H1 (cell line): Measurements from ENCODE around the gene SH3D19. TPM values are rescaled to one million over a fixed set of nuclear protein-coding genes. Genes with fewer than 3 reads are reported as not detected.

Experiments
- CTCF ChIA-PET: fragments of 300-600 bp; sonication (Branson Sonifier 250); formaldehyde crosslinking; loops from one replicate; lab custom pipeline; 2021; ENCODE audit not compliant: partially characterized antibody; lab: Charles Lee
- POLR2A ChIA-PET: fragments of 300-600 bp; sonication (Branson Sonifier 250); formaldehyde crosslinking; loops from one replicate; lab custom pipeline; 2021; ENCODE audit warnings: inconsistent platforms; ENCODE audit not compliant: partially characterized antibody; lab: Charles Lee
- DNase-seq, 2 experiments: peaks; one replicate each; pipeline versions ENCODE4 v3.0.0 to v3.0.0-alpha.2; 2010 to 2022; ENCODE audit warnings: low spot score in 2 of 2, low read depth in 1 of 2, mixed read lengths in 1 of 2
- FAIRE-seq: peaks from 2 replicates; lab custom pipeline; 2011; peaks lifted over from hg19 to GRCh38; lab: Jason Lieb, UNC
- H2AFZ ChIP-seq: 2 replicates; pipeline ENCODE4 v1.8.1; 2012; ENCODE audit warnings: low read length, inconsistent platforms
- H2AK5ac ChIP-seq: 2 replicates; pipeline ENCODE4 v1.6.1; 2013; ENCODE audit warnings: low read depth, low read length
- H2BK120ac ChIP-seq: replicated peaks from 2 replicates; pipeline ENCODE3; 2013; ENCODE audit warnings: low read depth, low read length, inconsistent platforms
- H2BK12ac ChIP-seq: 2 replicates; pipeline ENCODE4 v1.6.1; 2013; ENCODE audit warnings: low read depth, low read length
- H2BK15ac ChIP-seq: 2 replicates; pipeline ENCODE4 v1.6.1; 2013; ENCODE audit warnings: low read length
- H2BK20ac ChIP-seq: 2 replicates; pipeline ENCODE4 v1.6.1; 2013; ENCODE audit warnings: low read length
- H2BK5ac ChIP-seq: 2 replicates; pipeline ENCODE4 v1.6.1; 2013; ENCODE audit warnings: low read depth, low read length
- H3K14ac ChIP-seq: 2 replicates; pipeline ENCODE4 v1.6.1; 2013; ENCODE audit warnings: inconsistent platforms; ENCODE audit not compliant: insufficient read length
- H3K18ac ChIP-seq: 2 replicates; pipeline ENCODE4 v1.6.1; 2013; ENCODE audit warnings: low read length; ENCODE audit errors: extremely low read depth
- H3K23ac ChIP-seq: 2 replicates; pipeline ENCODE4 v1.6.1; 2013; ENCODE audit warnings: inconsistent platforms; ENCODE audit not compliant: insufficient read length
- H3K23me2 ChIP-seq: 2 replicates; pipeline ENCODE4 v1.6.1; 2013; ENCODE audit warnings: low read depth, low read length
- H3K27ac ChIP-seq: 2 replicates; pipeline ENCODE4 v1.6.1; 2011; ENCODE audit warnings: low read depth, low read length, inconsistent platforms
- H3K27me3 ChIP-seq, 4 experiments: replicated peaks in 1 of 4; 1 replicate in 1 of 4; 2 replicates in 3 of 4; pipeline versions ENCODE4 v1.6.1 to v1.8.1; 2011 to 2013; ENCODE audit warnings: low read length in 3 of 4, mild to moderate bottlenecking in 3 of 4, inconsistent platforms in 2 of 4, mixed read lengths in 2 of 4, moderate library complexity in 1 of 4; ENCODE audit not compliant: control insufficient read depth in 3 of 4, insufficient read depth in 3 of 4; ENCODE audit errors: extremely low read depth in 1 of 4
- H3K36me3 ChIP-seq, 4 experiments: 2 replicates each; pipeline versions ENCODE4 v1.6.1 to v1.8.1; 2011 to 2013; ENCODE audit warnings: mild to moderate bottlenecking in 4 of 4, low read length in 3 of 4, moderate library complexity in 2 of 4, control low read depth in 1 of 4, inconsistent platforms in 1 of 4; ENCODE audit not compliant: insufficient read depth in 4 of 4, control insufficient read depth in 2 of 4
- H3K4ac ChIP-seq: replicated peaks from 2 replicates; pipeline ENCODE3; 2013; ENCODE audit warnings: low read length, low read depth, mixed read lengths, inconsistent platforms; ENCODE audit not compliant: insufficient read length
- H3K4me1 ChIP-seq, 4 experiments: replicated peaks in 1 of 4; 1 replicate in 1 of 4; 2 replicates in 3 of 4; pipeline versions ENCODE4 v1.6.1 to v1.8.1; 2011 to 2013; ENCODE audit warnings: low read length in 3 of 4, inconsistent platforms in 2 of 4, mixed read lengths in 1 of 4; ENCODE audit not compliant: insufficient read depth in 4 of 4, control insufficient read depth in 3 of 4
- H3K4me2 ChIP-seq, 2 experiments: 2 replicates each; pipeline versions ENCODE4 v1.6.1 to v1.8.1; 2011 to 2013; ENCODE audit warnings: low read depth in 2 of 2, low read length in 2 of 2, control low read depth in 1 of 2, inconsistent platforms in 1 of 2, mild to moderate bottlenecking in 1 of 2; ENCODE audit not compliant: insufficient read depth in 1 of 2
- H3K4me3 ChIP-seq, 4 experiments: fragments of 200-600, 300-600 bp in 1 of 4; sonication (generic), shearing (Covaris generic), sonication (Bioruptor Twin) in 1 of 4; 2 replicates each; pipeline versions ENCODE4 v1.5.1 to v1.8.1; 2011 to 2016; ENCODE audit warnings: low read length in 4 of 4, low read depth in 3 of 4, control low read depth in 2 of 4, inconsistent platforms in 2 of 4, mild to moderate bottlenecking in 2 of 4, mixed read lengths in 1 of 4, moderate library complexity in 1 of 4; ENCODE audit not compliant: insufficient read depth in 2 of 4; ENCODE audit errors: extremely low read depth in 1 of 4
- H3K56ac ChIP-seq: replicated peaks from 2 replicates; pipeline ENCODE3; 2013; ENCODE audit warnings: low read depth, mild to moderate bottlenecking, mixed read lengths, low read length, inconsistent platforms; ENCODE audit not compliant: insufficient read length
- H3K79me1 ChIP-seq: 2 replicates; pipeline ENCODE4 v1.6.1; 2013; ENCODE audit warnings: low read depth, low read length, control low read depth
- H3K79me2 ChIP-seq, 2 experiments: 2 replicates each; pipeline versions ENCODE4 v1.6.1 to v1.8.1; 2012 to 2013; ENCODE audit warnings: low read length in 2 of 2, mild to moderate bottlenecking in 2 of 2, inconsistent platforms in 1 of 2; ENCODE audit not compliant: insufficient read depth in 2 of 2, control insufficient read depth in 1 of 2
- H3K9ac ChIP-seq, 4 experiments: replicated peaks in 1 of 4; 1 replicate in 1 of 4; 2 replicates in 3 of 4; pipeline versions ENCODE4 v1.6.1 to v1.8.1; 2011 to 2013; ENCODE audit warnings: low read depth in 3 of 4, low read length in 3 of 4, control low read depth in 2 of 4, mild to moderate bottlenecking in 2 of 4, moderate library complexity in 2 of 4, inconsistent platforms in 1 of 4; ENCODE audit errors: extremely low read depth in 1 of 4
- H3K9me3 ChIP-seq, 2 experiments: 2 replicates each; pipeline versions ENCODE4 v1.6.1 to v1.8.1; 2012 to 2013; ENCODE audit warnings: mild to moderate bottlenecking in 2 of 2, moderate library complexity in 2 of 2, control low read depth in 1 of 2, inconsistent platforms in 1 of 2, low read depth in 1 of 2, low read length in 1 of 2, mixed read lengths in 1 of 2; ENCODE audit not compliant: insufficient read depth in 2 of 2
- H4K20me1 ChIP-seq, 2 experiments: replicated peaks in 1 of 2; 2 replicates each; pipeline versions ENCODE3 to v1.8.1; 2011 to 2013; ENCODE audit warnings: inconsistent platforms in 2 of 2, low read length in 2 of 2, mild to moderate bottlenecking in 1 of 2; ENCODE audit not compliant: insufficient read depth in 2 of 2, control insufficient read depth in 1 of 2
- H4K5ac ChIP-seq: 2 replicates; pipeline ENCODE4 v1.6.1; 2013; ENCODE audit warnings: low read length, low read depth, mixed read lengths, inconsistent platforms; ENCODE audit not compliant: insufficient read length
- H4K8ac ChIP-seq: 2 replicates; pipeline ENCODE4 v1.8.0; 2013; ENCODE audit warnings: mild to moderate bottlenecking, moderate library complexity, low read length, inconsistent platforms; ENCODE audit not compliant: insufficient read depth; ENCODE audit errors: extremely low read depth
- H4K91ac ChIP-seq: replicated peaks from 2 replicates; pipeline ENCODE3; 2013; ENCODE audit warnings: low read length, mixed read lengths, inconsistent platforms; ENCODE audit not compliant: insufficient read length
- ATF2 ChIP-seq: IDR thresholded peaks from 2 replicates; pipeline ENCODE4 v1.6.1; 2012; ENCODE audit warnings: low read length, inconsistent platforms
- ATF3 ChIP-seq: IDR thresholded peaks from 2 replicates; pipeline ENCODE4 v1.6.1; 2011; ENCODE audit warnings: low read depth, mild to moderate bottlenecking, low read length; ENCODE audit not compliant: insufficient read depth
- HDAC2 ChIP-seq, 2 experiments: fragments of 300-600 bp in 1 of 2; sonication (generic) in 1 of 2; IDR thresholded peaks; 2 replicates each; pipeline ENCODE4 v1.6.1; 2011 to 2012; ENCODE audit warnings: low read depth in 2 of 2, low read length in 2 of 2, mild to moderate bottlenecking in 2 of 2, moderate library complexity in 2 of 2, borderline replicate concordance in 1 of 2, inconsistent platforms in 1 of 2
- HDAC6 ChIP-seq: IDR thresholded peaks from one replicate; pipeline ENCODE4 v1.7.1; 2012; ENCODE audit warnings: low read depth, mild to moderate bottlenecking, inconsistent platforms, low read length, moderate library complexity
- JUND ChIP-seq: IDR thresholded peaks from 2 replicates; pipeline ENCODE4 v1.6.1; 2011; ENCODE audit warnings: mild to moderate bottlenecking, improper control_type of control experiment, low read length
- POU5F1 ChIP-seq: IDR thresholded peaks from 2 replicates; pipeline ENCODE4 v1.6.1; 2011; ENCODE audit warnings: low read depth, mild to moderate bottlenecking, low read length, moderate library complexity
- SP1 ChIP-seq: IDR thresholded peaks from 2 replicates; pipeline ENCODE4 v1.6.1; 2011; ENCODE audit warnings: low read depth, low read length
- SP2 ChIP-seq: IDR thresholded peaks from 2 replicates; pipeline ENCODE4 v1.6.1; 2012; ENCODE audit warnings: mild to moderate bottlenecking, low read length, inconsistent platforms
- SP4 ChIP-seq: IDR thresholded peaks from 2 replicates; pipeline ENCODE4 v1.6.1; 2012; ENCODE audit warnings: low read length, inconsistent platforms
- USF2 ChIP-seq: IDR thresholded peaks from 2 replicates; pipeline ENCODE4 v1.6.1; 2011; ENCODE audit warnings: low read length, improper control_type of control experiment
- YY1 ChIP-seq: IDR thresholded peaks from 2 replicates; pipeline ENCODE4 v1.6.1; 2011; ENCODE audit warnings: low read depth, mild to moderate bottlenecking, low read length
- WGBS, 2 experiments: shearing (Covaris generic) in 1 of 2; methylation state at CpG; one replicate each; pipeline versions ENCODE4 v1.1.6 to v1.1.7; 2013 to 2015; ENCODE audit warnings: low lambda C conversion rate in 2 of 2, mixed read lengths in 2 of 2, inconsistent platforms in 1 of 2, low coverage in 1 of 2, missing lambda C conversion rate in 1 of 2; ENCODE audit not compliant: insufficient replicate concordance in 2 of 2, insufficient coverage in 1 of 2, insufficient read length in 1 of 2; ENCODE audit errors: extremely low coverage in 1 of 2, missing lambda C conversion rate in 1 of 2; 5-methylcytosine and 5-hydroxymethylcytosine counted together
- polyA plus RNA-seq, 7 experiments: library from polyadenylated mRNA; depleted of rRNA in 3 of 7; stranded (reverse) in 5 of 7; unstranded in 2 of 7; fragments of >200 nt in 5 of 7; fragments of 200-250 nt in 2 of 7; gene quantifications; 1 replicate in 5 of 7; 2 replicates in 1 of 7; 4 replicates in 1 of 7; pipeline versions ENCODE4 v1.2.1 to v1.2.3, GENCODE V29; 2011 to 2013; ENCODE audit warnings: missing spikeins in 2 of 7, mixed read lengths in 2 of 7
- total RNA-seq: library from RNA; stranded (reverse); fragmentation: NEBNext Ultra II Directional; extraction: Animal tissue kit (Norgen Biotek cat#: 25700); gene quantifications from 2 replicates; pipeline ENCODE4 v1.2.1, GENCODE V29; 2021

SH3D19 gene
- total and polyA plus RNA-seq, 2 of the 8 experiments (the other 6 are each of a cell fraction or from before 2014, with no cell fraction given): 11.7 to 51.3 TPM

GRCh38 chr4:151169223-151169622 lies 156.2 kb downstream of the SH3D19 start:
- Histone ChIP-seq H3K79me2 (no peaks in the 10 kb centered on the region), H3K4me2 (no peak overlapping the region), H2BK12ac (no peak overlapping the region), H4K5ac (no peak overlapping the region), H3K9me3 (peaks cover 0 to 4% of the 10 kb centered on the region in 2 experiments; a peak in 1 of 4 replicates), H4K20me1 (no peaks in the 10 kb centered on the region), H3K4me3 (no peak overlapping the region), H3K27me3 (no peaks in the 10 kb centered on the region), H3K79me1 (no peaks in the 10 kb centered on the region; the same call in 1 of the 2 replicates), H3K14ac (no peak overlapping the region), H3K23ac (no peak overlapping the region), H3K56ac (no peak overlapping the region), H2AK5ac (no peak overlapping the region), H2BK15ac (no peak overlapping the region), H3K9ac (no peak overlapping the region), H2BK20ac (no peak overlapping the region), H3K18ac (no peak overlapping the region), H4K8ac (no peak overlapping the region), H4K91ac (no peak overlapping the region), H3K27ac (no peak overlapping the region), H2BK120ac (no peak overlapping the region), H3K4ac (no peak overlapping the region), H3K4me1 (peaks cover 2 to 8% (median 5%) of the 10 kb centered on the region in 4 experiments; a peak in 5 of 7 replicates), H2BK5ac (no peak overlapping the region), H2AFZ (no peak overlapping the region), H3K36me3 (peaks cover 0 to 10% (median 2%) of the 10 kb centered on the region in 4 experiments; a peak in 2 of 8 replicates), H3K23me2 (no peaks in the 10 kb centered on the region)
- DNase-seq: no peak
- no peak for FAIRE-seq
- CTCF ChIA-PET: interaction anchor here (0.9 to 1.4 kb wide), 2 partner anchors 9 to 25 kb away, joined by 3 read pairs; no protein-coding TSS in a partner anchor
- 90% methylated on average over 7 of the region's 7 CpGs; no CpG with 5 or more reads in 1 of the 2 experiments for WGBS, 2 experiments
- POLR2A ChIA-PET: interaction anchor here (1.6 kb wide), 1 partner anchor 69 kb away, joined by 3 read pairs; no protein-coding TSS in a partner anchor
- TF ChIP-seq JUND (no peak), ATF3 (no peak), HDAC2 (IDR thresholded peaks at IDR 0.05; ENCODE audit: borderline replicate concordance in 1 of 2, low read depth in 2 of 2, low read length in 2 of 2) (no peak), ATF2 (no peak), YY1 (no peak), POU5F1 (no peak), USF2 (no peak), SP4 (no peak), SP2 (no peak), HDAC6 (no peak), SP1 (no peak)
